Activated naive CD8-positive, alpha-beta T cell treated with anti-CD3 and anti-CD28 coated beads, Interleukin-2, amount 10 ng/mL, durations not matched to agents 7 days and 5 days (primary cell): Measurements from ENCODE around the gene HSF4. TPM values are rescaled to one million over a fixed set of nuclear protein-coding genes. Genes with fewer than 3 reads are reported as not detected.

Experiments
- ATAC-seq: fragments of 150-1000 bp; cut with Tn5 transposase; one replicate; pipeline ENCODE4 v1.10.0; 2021; ENCODE audit warnings: low read depth, moderate library complexity
- POLR2A ChIA-PET: fragments of 350-600 bp; sonication (Branson Sonifier 250); formaldehyde crosslinking; loops from one replicate; lab custom pipeline; 2021; ENCODE audit warnings: antibody characterized with exemption; lab: Charles Lee
- DNase-seq: peaks from one replicate; pipeline ENCODE4 v3.0.0; 2021
- H3K27ac Mint-ChIP-seq: one replicate; pipeline ENCODE4 v1.8.0; 2022; ENCODE audit warnings: mild to moderate bottlenecking, mixed read lengths
- H3K27me3 Mint-ChIP-seq: one replicate; pipeline ENCODE4 v1.8.0; 2022; ENCODE audit warnings: mild to moderate bottlenecking, moderate library complexity, mixed read lengths
- H3K36me3 Mint-ChIP-seq: one replicate; pipeline ENCODE4 v1.8.0; 2021; ENCODE audit warnings: mild to moderate bottlenecking, mixed read lengths
- H3K4me1 Mint-ChIP-seq: one replicate; pipeline ENCODE4 v1.8.0; 2021; ENCODE audit warnings: mixed read lengths
- H3K4me3 Mint-ChIP-seq: one replicate; pipeline ENCODE4 v1.8.0; 2022; ENCODE audit warnings: mild to moderate bottlenecking, moderate library complexity, mixed read lengths
- H3K9me3 Mint-ChIP-seq: one replicate; pipeline ENCODE4 v1.8.0; 2021; ENCODE audit warnings: mixed read lengths
- total RNA-seq, 2 experiments: library from RNA; stranded (reverse); gene quantifications; one replicate each; pipeline ENCODE4 v1.2.3, GENCODE V29; 2021

Gene HSF4
- total RNA-seq, 2 experiments from 2014 or later: 61.5 to 76.8 TPM

GRCh38 chr16:67184995-67185650, 20.6 kb downstream of the HSF4 start:
- Mint-ChIP-seq H3K36me3 (no peaks in the 10 kb centered on the region), H3K4me3 (peak overlapping the region; percentile 86), H3K27ac (peak overlapping the region; percentile 76), H3K27me3 (peaks cover 14% of the 10 kb centered on the region), H3K4me1 (peaks cover 8% of the 10 kb centered on the region), H3K9me3 (no peaks in the 10 kb centered on the region)
- POLR2A ChIA-PET: interaction anchor here (0.8 to 3.4 kb wide), 9 partner anchors 9 to 201 kb away, joined by 3 to 14 read pairs (median 4); partner anchors contain the start of genes B3GNT9, FBXL8 and TRADD
- DNase-seq (peak; percentile 90), ATAC-seq (peak; percentile 24)

GRCh38 chr16:67185651-67186134, 21.1 kb downstream of the HSF4 start:
- ATAC-seq (no peak), DNase-seq (no peak)
- peaks cover 8% of the 10 kb centered on the region for H3K4me1 Mint-ChIP-seq
- H3K9me3 Mint-ChIP-seq: no peaks in the 10 kb centered on the region
- peak overlapping the region; percentile 86 for H3K4me3 Mint-ChIP-seq
- H3K36me3 Mint-ChIP-seq: no peaks in the 10 kb centered on the region
- H3K27ac Mint-ChIP-seq: no peak overlapping the region
- POLR2A ChIA-PET: interaction anchor here (0.8 to 3.4 kb wide), 7 partner anchors 26 to 202 kb away, joined by 3 to 14 read pairs (median 4); partner anchors contain the start of genes B3GNT9, FBXL8 and TRADD
- peaks cover 14% of the 10 kb centered on the region for H3K27me3 Mint-ChIP-seq

- H3K4me3 Mint-ChIP-seq: no peak overlapping the region
- POLR2A ChIA-PET: no interaction called here
- H3K36me3 Mint-ChIP-seq: no peaks in the 10 kb centered on the region
- no peak overlapping the region for H3K27ac Mint-ChIP-seq
- H3K27me3 Mint-ChIP-seq: peaks cover 14% of the 10 kb centered on the region
- H3K9me3 Mint-ChIP-seq: no peaks in the 10 kb centered on the region
- H3K4me1 Mint-ChIP-seq: peaks cover 11% of the 10 kb centered on the region
- no peak for ATAC-seq
- DNase-seq: no peak
These were observed 22.0 kb downstream of the HSF4 start for GRCh38 chr16:67186550-67186950.

GRCh38 chr16:67187175-67187890, 22.8 kb downstream of the HSF4 start:
- Mint-ChIP-seq H3K27ac (no peak overlapping the region), H3K36me3 (no peaks in the 10 kb centered on the region), H3K4me1 (peaks cover 14% of the 10 kb centered on the region), H3K27me3 (peaks cover 14% of the 10 kb centered on the region), H3K4me3 (no peak overlapping the region), H3K9me3 (no peaks in the 10 kb centered on the region)
- DNase-seq: no peak
- no peak for ATAC-seq
- POLR2A ChIA-PET: no interaction called here

- POLR2A ChIA-PET: no interaction called here
- Mint-ChIP-seq H3K36me3 (peaks cover 4% of the 10 kb centered on the region), H3K27ac (peak overlapping the region; percentile 34), H3K4me1 (peaks cover 23% of the 10 kb centered on the region), H3K4me3 (no peak overlapping the region), H3K9me3 (no peaks in the 10 kb centered on the region), H3K27me3 (peaks cover 14% of the 10 kb centered on the region)
- DNase-seq (no peak), ATAC-seq (no peak)
These were observed 23.8 kb downstream of the HSF4 start for GRCh38 chr16:67188323-67188722.

GRCh38 chr16:67188798-67189197, 24.3 kb downstream of the HSF4 start:
- H3K36me3 Mint-ChIP-seq: peaks cover 4% of the 10 kb centered on the region
- H3K4me1 Mint-ChIP-seq: peaks cover 28% of the 10 kb centered on the region
- H3K27ac Mint-ChIP-seq: no peak overlapping the region
- ATAC-seq (no peak), DNase-seq (no peak)
- POLR2A ChIA-PET: no interaction called here
- H3K27me3 Mint-ChIP-seq: peaks cover 14% of the 10 kb centered on the region
- H3K9me3 Mint-ChIP-seq: no peaks in the 10 kb centered on the region
- no peak overlapping the region for H3K4me3 Mint-ChIP-seq

- Mint-ChIP-seq H3K36me3 (peaks cover 4% of the 10 kb centered on the region), H3K4me3 (no peak within 1 kb of the TSS), H3K27ac (no peak within 1 kb of the TSS), H3K9me3 (no peaks in the 10 kb centered on the region), H3K4me1 (peaks cover 31% of the 10 kb centered on the region), H3K27me3 (peaks cover 14% of the 10 kb centered on the region)
- ATAC-seq (no peak), DNase-seq (no peak)
- POLR2A ChIA-PET: interaction anchor here (0.6 kb wide), 1 partner anchor 177 kb away, joined by 3 read pairs; no protein-coding TSS in a partner anchor
These were observed 25.5 kb downstream of the HSF4 start, which contains the start of gene EXOC3L1 for GRCh38 chr16:67190041-67190440. Gene EXOC3L1 (minus strand): TSS chr16:67190136. CDS start chr16:67189676, 460 bp downstream.

GRCh38 chr16:67190448-67191399, 26.2 kb downstream of the HSF4 start:
- peaks cover 24% of the 10 kb centered on the region for H3K4me1 Mint-ChIP-seq
- peaks cover 6% of the 10 kb centered on the region for H3K36me3 Mint-ChIP-seq
- no peak for ATAC-seq
- no peaks in the 10 kb centered on the region for H3K9me3 Mint-ChIP-seq
- H3K27ac Mint-ChIP-seq: peak overlapping the region; percentile 84
- DNase-seq: no peak
- H3K27me3 Mint-ChIP-seq: peaks cover 7% of the 10 kb centered on the region
- H3K4me3 Mint-ChIP-seq: no peak overlapping the region
- POLR2A ChIA-PET: interaction anchor here (0.5 to 0.6 kb wide), 2 partner anchors 37 to 177 kb away, joined by 3 read pairs; no protein-coding TSS in a partner anchor

- H3K36me3 Mint-ChIP-seq: peaks cover 12% of the 10 kb centered on the region
- POLR2A ChIA-PET: interaction anchor here (0.7 to 1.0 kb wide), 2 partner anchors 26 to 208 kb away, joined by 3 to 4 read pairs; partner anchors contain the start of gene HSF4
- peak overlapping the region; percentile 95 for H3K4me3 Mint-ChIP-seq
- H3K4me1 Mint-ChIP-seq: peaks cover 27% of the 10 kb centered on the region
- H3K9me3 Mint-ChIP-seq: no peaks in the 10 kb centered on the region
- H3K27me3 Mint-ChIP-seq: peaks cover 4% of the 10 kb centered on the region
- peak; percentile 45 for ATAC-seq
- no peak for DNase-seq
- peak overlapping the region; percentile 84 for H3K27ac Mint-ChIP-seq
These were observed 27.0 kb downstream of the HSF4 start for GRCh38 chr16:67191411-67191994.

- peak; percentile 90 for DNase-seq
- peaks cover 17% of the 10 kb centered on the region for H3K36me3 Mint-ChIP-seq
- peak; percentile 91 for ATAC-seq
- peak within 1 kb of the TSS; percentile 86 for H3K27ac Mint-ChIP-seq
- H3K4me1 Mint-ChIP-seq: peaks cover 27% of the 10 kb centered on the region
- no peaks in the 10 kb centered on the region for H3K9me3 Mint-ChIP-seq
- POLR2A ChIA-PET: interaction anchor here (0.7 to 1.4 kb wide), 9 partner anchors 9 to 209 kb away, joined by 3 to 11 read pairs (median 3); partner anchors contain the start of genes HSF4, MATCAP1, SLC9A5 and TMEM208
- peak within 1 kb of the TSS; percentile 95 for H3K4me3 Mint-ChIP-seq
- no peaks in the 10 kb centered on the region for H3K27me3 Mint-ChIP-seq
These were observed 27.6 kb downstream of the HSF4 start, which contains the start of gene E2F4 for GRCh38 chr16:67191995-67192681. Gene E2F4 (plus strand): TSS chr16:67192155. CDS start chr16:67192228, 73 bp downstream.

- Mint-ChIP-seq H3K27me3 (no peaks in the 10 kb centered on the region), H3K36me3 (peaks cover 17% of the 10 kb centered on the region), H3K4me3 (peak overlapping the region; percentile 95), H3K9me3 (no peaks in the 10 kb centered on the region), H3K4me1 (peaks cover 27% of the 10 kb centered on the region), H3K27ac (peak overlapping the region; percentile 86)
- ATAC-seq (no peak), DNase-seq (no peak)
- POLR2A ChIA-PET: interaction anchor here (1.0 to 1.4 kb wide), 8 partner anchors 9 to 210 kb away, joined by 3 to 11 read pairs (median 3); partner anchors contain the start of genes MATCAP1, SLC9A5 and TMEM208
These were observed 28.3 kb downstream of the HSF4 start for GRCh38 chr16:67192781-67193361.
